Right ventricle myocardium superior (tissue), 1 donor: ENCODE measurements around the gene VTA1. TPM values are rescaled to one million over a fixed set of nuclear protein-coding genes. Genes with fewer than 3 reads are reported as not detected.
"Not testable (repeated sequence)": the region's sequence is repeated elsewhere in the genome, so short reads cannot be mapped to it uniquely, and the experiment has no call there.

Experiments
- ATAC-seq: fragments of 200-7000 bp; cut with Tn5 transposase; one replicate; pipeline ENCODE4 v1.9.1; 2020; ENCODE audit warnings: mild to moderate bottlenecking; ENCODE audit not compliant: poor library complexity
- DNase-seq: peaks from one replicate; pipeline ENCODE4 v3.0.0-alpha.2; 2020
- intact Hi-C: fragments of 100-400 bp; cut with DNase I; formaldehyde crosslinking; loops from one replicate; pipeline ENCODE4 v1.11.2; 2022
- long read RNA-seq: library from polyadenylated mRNA; unstranded; transcript quantifications from one replicate; pipeline ENCODE4 v2.0.0, GENCODE V29; 2021
- total RNA-seq: library from RNA; stranded (reverse); fragmentation: NEBNext Ultra II Directional; extraction: Animal tissue kit (Norgen Biotek cat#: 25700); gene quantifications from one replicate; pipeline ENCODE4 v1.2.1, GENCODE V29; 2021
- donor health status: DM: no; HTN: yes; CAD: no; lungs with severe emphysema.

The VTA1 gene, protein sequence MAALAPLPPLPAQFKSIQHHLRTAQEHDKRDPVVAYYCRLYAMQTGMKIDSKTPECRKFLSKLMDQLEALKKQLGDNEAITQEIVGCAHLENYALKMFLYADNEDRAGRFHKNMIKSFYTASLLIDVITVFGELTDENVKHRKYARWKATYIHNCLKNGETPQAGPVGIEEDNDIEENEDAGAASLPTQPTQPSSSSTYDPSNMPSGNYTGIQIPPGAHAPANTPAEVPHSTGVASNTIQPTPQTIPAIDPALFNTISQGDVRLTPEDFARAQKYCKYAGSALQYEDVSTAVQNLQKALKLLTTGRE
- total RNA-seq, result 36.0 TPM
- long read RNA-seq, full-length matches to known transcripts, result 98 of 103 reads
- long read RNA-seq, partial matches to known transcripts, result 3 of 103 reads
- long read RNA-seq, other reads (novel, unspliced or antisense), result 2 of 103 reads

DNA sequence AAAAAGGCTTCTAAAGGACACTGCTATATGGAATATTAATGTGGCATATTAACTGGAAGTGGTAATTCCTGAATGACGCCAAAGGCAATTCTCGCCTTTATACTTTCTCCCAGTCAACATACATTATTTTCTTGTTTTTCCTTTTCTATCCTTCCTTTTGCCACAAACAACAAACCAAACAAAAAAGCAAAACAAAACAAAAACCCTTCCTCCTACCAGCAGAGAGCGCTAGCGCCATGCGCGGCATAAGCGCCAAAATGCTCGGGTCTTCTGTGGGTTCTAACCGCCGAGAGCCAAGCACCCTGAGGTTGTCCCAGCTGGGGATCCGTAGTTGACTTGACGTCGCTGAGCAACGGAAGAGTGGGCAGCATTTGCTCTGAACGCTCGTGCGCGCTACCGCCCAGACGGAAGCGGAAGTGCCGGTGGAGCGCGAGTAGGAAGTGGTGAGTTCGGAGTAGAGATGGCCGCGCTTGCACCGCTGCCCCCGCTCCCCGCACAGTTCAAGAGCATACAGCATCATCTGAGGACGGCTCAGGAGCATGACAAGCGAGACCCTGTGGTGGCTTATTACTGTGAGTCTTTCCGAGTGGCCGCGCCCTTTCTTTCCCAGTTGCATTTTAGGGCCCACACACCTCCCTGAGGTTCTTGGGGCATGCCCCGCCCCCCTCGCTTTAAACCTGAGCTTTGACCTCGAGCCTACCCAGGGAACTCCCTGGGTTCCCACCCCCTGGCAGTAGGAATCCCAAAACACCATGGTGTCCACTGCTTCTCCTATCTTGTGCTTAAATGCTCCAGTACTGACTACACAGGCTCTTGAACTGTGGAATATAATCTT lies at the start of gene VTA1, which contains the start of gene NMBR:
Gene VTA1, plus strand, starts transcription at position 436 of the 835 bp plus-strand sequence. Its CDS starts 25 bp downstream, at position 461.
Gene NMBR, minus strand, starts transcription at position 295 of the 835 bp plus-strand sequence. CDS start 58,464 bp downstream, outside the sequence.
- peak; percentile 100 for ATAC-seq
- peak; percentile 97 for DNase-seq
- intact Hi-C loops, result loop anchor here (5.0 to 10.0 kb wide), 2 partner anchors 60 to 238 kb away; no protein-coding TSS in a partner anchor

DNA sequence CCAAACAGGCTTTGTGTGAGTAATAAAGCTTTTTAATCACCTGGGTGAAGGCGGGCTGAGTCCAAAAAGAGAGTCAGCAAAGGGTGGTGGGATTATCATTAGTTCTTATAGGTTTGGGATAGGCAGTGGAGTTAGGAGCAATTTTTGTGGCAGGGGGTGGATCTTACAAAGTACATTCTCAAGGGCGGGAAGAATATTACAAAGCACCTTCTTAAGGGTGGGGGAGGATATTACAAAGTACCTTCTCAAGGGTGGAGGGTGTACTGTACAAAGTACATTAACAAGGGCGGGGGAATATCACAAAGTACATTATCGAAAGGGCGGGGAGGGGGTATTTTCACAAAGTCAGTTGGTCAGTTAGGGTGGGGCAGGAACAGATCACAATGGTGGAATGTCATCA lies 42.2 kb upstream of the VTA1 start:
- ATAC-seq, intact Hi-C loops: not testable (repeated sequence)

DNA sequence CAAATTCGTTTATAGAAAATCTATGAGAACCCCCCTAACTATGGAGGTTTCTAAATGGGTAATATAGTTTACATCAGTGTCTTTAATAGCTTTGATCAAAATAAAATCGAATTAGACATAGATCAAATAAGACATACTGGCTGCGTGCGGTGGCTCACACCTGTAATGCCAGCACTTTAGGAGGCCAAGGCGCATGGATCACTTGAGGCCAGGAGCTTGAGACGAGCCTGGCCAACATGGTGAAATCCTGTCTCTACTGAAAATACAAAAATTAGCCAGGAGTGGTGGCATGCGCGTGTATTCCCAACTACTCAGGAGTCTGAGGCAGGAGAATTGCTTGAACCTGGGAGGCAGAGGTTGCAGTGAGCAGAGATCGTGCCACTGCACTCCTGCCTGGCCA lies 36.2 kb upstream of the VTA1 start:
- DNase-seq, ATAC-seq, intact Hi-C loops: not testable (repeated sequence)

More for the DNA sequence above, 42.2 kb upstream of the VTA1 start:
- DNase-seq, result not testable (repeated sequence)

DNA sequence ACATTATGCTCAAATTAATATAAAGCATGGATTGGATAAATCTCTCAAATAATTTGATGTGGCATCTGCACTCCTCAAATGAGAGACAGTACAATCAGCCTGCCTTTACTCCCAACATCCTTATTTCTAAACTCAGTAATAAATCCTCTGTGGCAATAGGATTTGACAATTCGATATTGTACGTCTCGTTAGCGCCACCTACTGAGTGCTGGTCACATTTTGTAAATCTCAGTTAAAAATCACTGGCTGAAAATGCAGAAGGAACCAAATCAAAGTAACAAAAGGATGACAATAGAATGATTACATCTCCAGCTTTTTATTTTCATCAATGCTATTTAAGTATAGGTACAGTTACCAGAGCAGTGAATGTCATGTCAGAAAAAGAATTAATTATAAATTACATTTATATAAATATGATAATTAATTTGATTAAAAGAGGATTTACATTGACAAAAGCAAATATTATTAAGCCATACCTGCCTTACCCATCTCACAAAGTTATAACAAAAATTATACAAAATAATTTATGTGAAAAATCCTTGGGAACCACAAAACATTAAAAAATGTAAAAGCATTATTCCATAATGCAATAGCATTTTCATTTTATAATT lies 34.5 kb upstream of the VTA1 start:
- no peak for ATAC-seq
- peak; percentile 46 for DNase-seq
- intact Hi-C loops, result no loop called here

DNA sequence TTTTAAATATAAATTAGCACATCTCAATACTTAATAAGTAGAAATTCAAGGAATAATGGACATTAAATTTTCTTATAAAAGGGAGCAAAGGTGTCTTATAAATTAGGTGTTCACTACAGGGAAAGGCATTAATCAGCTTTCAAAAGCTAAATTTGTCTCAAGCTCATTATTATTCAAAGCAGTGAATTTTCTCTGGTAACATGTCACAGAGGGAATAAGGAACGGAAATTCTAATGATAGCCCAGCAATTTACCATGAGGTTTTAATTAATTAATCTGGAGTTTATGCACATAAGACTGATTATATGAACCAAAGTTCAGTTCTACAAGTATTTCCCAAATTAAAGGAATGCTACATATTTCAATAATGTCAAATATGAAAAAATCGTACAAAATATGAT lies 29.7 kb upstream of the VTA1 start:
- DNase-seq (no peak), ATAC-seq (no peak)
- intact Hi-C loops, result no loop called here

DNA sequence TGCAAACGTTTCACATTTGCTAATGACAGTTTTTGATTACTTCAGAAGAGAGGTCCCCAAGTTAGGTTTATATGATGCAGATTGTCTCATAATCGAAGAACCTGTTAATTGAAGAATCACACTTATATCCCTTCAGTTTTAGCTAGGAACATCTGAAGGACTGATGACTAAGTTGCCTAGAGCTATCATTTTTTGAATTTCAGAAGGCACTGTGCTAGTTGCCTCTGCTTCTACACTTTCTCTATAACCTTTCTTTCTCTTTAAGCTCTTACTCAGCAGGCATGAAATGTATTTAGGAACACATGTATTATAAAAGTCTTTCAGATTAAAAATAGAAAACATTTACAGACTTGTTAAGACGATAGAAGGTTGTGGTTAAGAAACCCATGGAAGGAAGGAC lies 28.7 kb upstream of the VTA1 start:
- intact Hi-C loops, result no loop called here
- no peak for DNase-seq
- no peak for ATAC-seq

DNA sequence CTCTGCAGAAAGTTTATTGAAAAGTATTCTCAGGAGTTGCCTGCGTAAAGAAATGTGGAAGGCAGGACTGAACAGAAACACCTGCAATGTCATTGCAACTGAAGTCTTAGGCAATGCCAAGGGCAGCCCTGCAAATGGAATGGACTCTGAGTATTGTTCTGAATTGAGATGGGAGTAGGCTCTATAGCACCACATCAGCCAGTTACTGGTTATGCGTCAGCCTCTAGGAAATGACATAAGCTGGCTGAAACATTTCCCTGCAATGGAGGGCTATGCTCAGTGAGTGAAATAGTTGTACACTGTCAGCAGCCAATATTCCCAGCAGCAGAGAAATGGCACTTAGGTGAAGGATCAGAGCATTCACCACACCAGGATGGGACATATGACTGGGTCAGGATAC lies 28.1 kb upstream of the VTA1 start:
- intact Hi-C loops, result no loop called here
- ATAC-seq (no peak), DNase-seq (no peak)

DNA sequence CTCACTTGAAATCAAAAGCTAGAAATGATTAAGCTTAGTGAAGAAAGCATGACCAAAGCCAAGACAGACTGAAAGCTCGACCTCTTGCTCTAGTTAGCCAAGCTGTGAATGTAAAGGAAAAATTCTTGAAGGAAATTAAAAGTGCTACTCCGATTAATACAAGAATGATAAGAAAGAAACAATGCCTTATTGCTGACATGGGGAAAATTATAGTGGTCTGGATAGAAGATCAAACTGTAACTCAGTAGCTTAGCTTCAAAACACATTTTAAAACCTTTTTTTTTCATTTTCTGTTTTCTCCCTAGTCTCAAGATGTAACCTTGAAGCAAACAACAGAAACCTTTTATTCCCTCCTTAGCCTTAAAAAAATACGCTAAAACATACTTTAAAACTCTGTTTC lies 25.7 kb upstream of the VTA1 start:
- ATAC-seq (no peak), DNase-seq (no peak)
- intact Hi-C loops, result no loop called here

DNA sequence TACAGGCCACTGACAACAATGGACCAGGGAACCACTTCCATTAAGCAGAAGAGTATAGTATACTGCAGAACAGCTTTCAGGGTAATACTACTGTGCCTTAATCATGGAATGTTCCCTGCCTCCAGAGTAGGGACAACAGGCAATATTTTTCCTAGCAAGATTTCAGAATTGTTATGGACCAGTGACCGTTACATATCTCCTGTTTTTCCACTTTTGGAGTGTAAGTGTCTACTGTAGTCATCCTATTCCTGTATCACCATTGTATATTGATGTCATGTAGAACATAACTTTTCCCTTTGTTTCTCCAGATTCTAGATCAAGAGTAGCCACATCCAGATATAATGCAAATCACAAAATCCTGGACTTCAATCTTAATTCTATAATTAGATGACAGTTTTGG lies 16.2 kb upstream of the VTA1 start:
- no peak for ATAC-seq
- no peak for DNase-seq
- intact Hi-C loops, result no loop called here

DNA sequence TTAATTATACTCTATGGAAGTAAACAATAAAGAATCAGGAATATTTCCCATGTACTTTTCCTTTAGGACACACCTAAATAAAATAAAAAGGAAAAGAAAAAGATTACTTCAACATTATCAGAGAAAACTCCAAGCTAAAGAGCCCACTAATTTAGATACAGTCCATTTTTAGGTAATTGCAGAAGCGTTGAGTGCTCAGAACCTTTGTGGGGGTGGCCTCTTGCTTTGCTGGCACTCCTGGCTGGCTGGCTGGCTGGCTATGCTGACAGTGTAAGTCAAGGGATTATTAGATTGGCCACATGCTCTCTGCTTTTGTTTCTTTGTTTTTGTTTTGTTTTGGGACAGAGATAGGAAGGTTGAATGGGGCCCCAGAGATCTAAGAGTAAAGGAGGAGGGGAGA lies 14.4 kb upstream of the VTA1 start, which contains the start of gene GJE1:
Gene GJE1, plus strand, starts transcription at position 301 of the 400 bp plus-strand sequence. CDS start 234 bp downstream, outside the sequence.
- intact Hi-C loops, result no loop called here
- ATAC-seq, result no peak

DNA sequence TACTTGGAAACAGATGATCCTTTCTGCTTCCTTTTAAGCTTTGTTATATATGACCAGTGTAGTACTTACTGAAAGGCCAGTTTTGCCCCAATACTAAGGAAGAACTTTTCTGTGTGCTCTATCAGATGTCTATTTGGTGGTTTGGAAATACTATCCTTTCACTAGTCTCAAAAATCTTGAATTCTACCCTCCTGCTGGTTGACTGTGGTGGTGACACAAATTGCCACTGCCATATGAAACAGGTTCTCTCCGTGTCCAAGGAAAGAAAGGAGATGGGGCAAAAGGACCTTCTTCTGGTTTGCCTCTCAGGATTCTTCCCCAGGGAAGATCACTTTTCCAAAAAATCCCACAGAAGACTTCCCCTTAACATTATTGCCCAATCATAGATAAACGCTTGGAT lies 8.2 kb upstream of the VTA1 start:
- DNase-seq, result no peak
- ATAC-seq, result no peak
- intact Hi-C loops, result no loop called here

More for the DNA sequence above, 14.4 kb upstream of the VTA1 start, which contains the start of gene GJE1:
- DNase-seq, result no peak

DNA sequence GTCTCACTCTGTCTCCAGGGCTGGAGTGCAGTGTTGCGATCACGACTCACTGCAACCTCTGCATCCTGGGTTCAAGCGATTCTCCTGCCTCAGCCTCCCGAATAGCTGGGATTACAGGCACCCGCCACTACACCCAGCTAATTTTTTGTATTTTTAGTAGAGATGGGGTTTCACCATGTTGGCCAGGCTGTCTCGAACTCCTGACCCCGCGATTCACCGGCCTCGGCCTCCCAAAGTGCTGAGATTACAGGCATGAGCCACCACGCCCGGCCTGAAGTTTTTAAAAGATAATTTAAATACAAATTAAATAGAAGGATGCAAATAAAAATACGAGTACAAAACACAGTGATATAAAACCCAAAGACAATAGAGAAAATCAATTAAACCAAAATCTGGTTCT lies 5.5 kb upstream of the VTA1 start:
- intact Hi-C loops, result loop anchor here (10.0 kb wide), 1 partner anchor 243 kb away; no protein-coding TSS in a partner anchor
- DNase-seq, ATAC-seq: not testable (repeated sequence)

DNA sequence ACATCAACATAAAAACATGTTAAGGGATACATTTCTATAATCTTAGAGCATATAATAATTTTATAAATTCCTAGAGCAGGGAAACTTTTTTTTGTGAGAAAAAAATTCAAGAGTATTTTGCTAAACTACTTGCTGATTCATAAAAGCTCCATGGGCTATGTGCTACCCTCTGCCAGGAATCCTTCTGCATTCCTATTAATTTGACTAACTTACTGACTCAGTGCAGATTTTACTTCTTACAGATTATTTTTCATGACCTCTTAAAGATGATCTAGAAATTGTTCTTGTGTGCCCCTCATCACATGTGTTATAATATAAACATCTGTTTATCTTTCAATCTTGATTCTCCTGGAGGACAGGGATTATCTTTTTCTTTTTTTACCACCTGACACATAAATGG lies 5.7 kb downstream of the VTA1 start:
- DNase-seq (no peak), ATAC-seq (no peak)
- intact Hi-C loops, result no loop called here

DNA sequence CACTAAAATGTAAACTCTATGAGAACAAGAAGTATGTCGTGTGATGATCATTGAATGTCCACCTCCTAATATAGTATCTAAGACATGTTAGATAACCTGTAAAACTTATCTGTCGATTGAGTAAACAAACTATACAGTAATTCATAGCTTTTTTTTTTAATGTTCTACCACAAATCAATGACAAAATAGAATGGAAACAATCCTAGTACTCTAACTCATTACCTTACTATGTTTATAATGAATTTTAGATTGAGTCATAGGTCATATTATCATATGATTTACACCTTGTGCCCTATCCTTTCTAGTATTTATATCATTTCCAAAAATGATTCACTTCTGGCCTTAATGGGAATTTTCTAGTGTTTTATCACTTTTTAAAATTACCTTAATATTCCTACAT lies 6.1 kb downstream of the VTA1 start:
- no peak for DNase-seq

DNA sequence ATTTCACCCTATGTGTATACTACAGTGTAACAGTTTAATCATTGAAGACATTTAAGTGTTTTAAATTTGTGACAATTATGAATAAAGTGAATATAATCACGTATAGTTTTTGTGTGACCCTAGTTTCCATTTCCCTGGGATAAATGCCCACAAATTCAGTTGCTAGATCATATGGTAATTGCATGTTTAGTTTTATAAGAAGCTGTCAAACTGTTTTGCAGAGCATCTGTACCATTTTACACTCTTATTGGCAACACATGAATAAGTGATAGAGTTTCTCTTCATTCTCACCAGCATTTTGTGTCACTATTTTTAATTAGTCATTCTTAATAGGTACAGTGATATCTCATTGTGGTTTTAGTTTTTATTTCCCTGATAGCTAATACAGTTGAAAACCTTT lies 7.3 kb downstream of the VTA1 start:
- no peak for ATAC-seq
- intact Hi-C loops, result no loop called here
- no peak for DNase-seq

More for the DNA sequence above, 6.1 kb downstream of the VTA1 start:
- no peak for ATAC-seq
- intact Hi-C loops, result no loop called here

DNA sequence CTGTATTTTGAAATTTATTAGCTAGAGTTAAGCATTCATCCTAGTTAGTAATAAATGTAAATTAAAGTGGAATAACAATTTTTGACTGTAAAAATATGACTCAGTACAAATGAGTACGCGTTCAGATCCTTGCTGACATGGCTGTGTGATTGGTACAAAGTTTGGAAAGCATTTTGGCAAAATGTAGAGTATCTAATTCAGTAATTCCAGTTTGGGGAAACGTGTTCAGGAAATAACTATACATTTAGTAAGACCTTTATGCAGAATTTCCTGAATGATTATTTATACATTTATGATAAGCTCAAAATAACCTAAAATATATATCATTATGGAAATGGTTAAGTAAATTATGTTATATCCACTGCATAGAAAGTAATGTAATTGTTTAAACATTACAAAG lies 8.0 kb downstream of the VTA1 start:
- no peak for ATAC-seq
- intact Hi-C loops, result no loop called here
- DNase-seq, result no peak

DNA sequence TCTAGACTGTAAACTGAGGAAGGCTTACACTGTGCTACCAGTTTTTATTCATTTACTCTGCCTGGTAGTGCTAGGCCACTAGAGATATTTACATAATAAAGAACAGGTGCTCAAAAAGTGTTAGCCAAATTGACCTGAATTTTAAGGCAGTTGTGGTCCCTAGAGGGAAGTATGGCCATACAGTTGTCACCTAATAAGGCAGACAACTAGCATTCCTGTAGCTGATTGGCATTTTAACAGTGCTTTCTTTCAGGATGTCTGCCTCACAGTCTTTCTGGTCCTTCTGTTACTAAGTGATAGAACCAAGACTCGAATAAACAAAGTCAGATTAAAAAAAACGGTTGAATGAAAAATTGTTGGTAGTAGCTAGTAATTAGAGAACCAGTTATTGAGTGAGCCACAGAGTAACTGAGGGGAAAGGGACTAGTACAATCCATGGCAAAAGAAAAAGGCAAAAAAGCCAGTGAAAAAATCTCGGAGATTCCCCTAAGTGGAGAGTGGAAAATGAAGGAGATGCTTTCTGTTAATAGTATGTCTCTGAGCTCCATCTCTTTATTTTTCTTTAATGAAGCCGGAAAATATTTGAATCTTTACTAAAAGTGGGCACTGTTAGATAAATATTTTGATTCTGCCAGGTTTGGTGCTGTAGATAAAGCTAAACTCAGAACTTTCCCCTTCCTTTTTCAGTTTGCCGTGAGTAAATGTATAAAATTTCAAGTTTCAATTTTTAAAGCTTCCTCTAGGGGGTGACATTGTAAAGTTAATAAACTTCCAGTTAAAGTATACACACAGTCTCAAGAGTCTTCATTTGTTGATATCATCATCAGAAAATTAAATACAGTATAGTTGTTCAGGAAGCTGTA lies 9.1 kb downstream of the VTA1 start:
- DNase-seq, result no peak
- ATAC-seq, result peak; percentile 45
- intact Hi-C loops, result no loop called here

DNA sequence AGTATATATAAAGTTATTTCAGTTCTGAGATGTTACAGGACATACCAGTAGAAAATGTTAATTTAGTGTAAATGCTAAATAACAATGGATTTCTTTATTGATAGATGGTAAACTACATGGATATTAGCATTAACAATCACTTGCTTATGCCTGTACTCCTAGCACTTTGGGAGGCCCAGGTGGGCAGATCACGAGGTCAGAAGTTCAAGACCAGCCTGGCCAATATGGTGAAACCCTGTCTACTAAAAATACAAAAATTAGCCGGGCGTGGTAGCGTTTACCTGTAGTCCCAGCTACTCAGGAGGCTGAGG lies 9.7 kb downstream of the VTA1 start:
- DNase-seq, intact Hi-C loops, ATAC-seq: not testable (repeated sequence)
